GM23338 (cell line): Measurements from ENCODE around the gene CXXC5. TPM values are rescaled to one million over a fixed set of nuclear protein-coding genes. Genes with fewer than 3 reads are reported as not detected.

Experiments used
- ATAC-seq: fragments of 200-7000 bp; cut with Tn5 transposase; 3 replicates; pipeline ENCODE4 v1.9.1; 2020
- DNase-seq: peaks from one replicate; pipeline ENCODE4 v3.0.0-alpha.2; 2015; ENCODE audit warnings: low spot score
- H2AFZ ChIP-seq: fragments of 200-600 bp; sonication (generic); 2 replicates; pipeline ENCODE4 v1.8.0; 2016; ENCODE audit warnings: antibody characterized with exemption, mild to moderate bottlenecking, moderate library complexity
- H3F3A ChIP-seq: fragments of 200-600 bp; sonication (generic); replicated peaks from 2 replicates; pipeline ENCODE4 v1.8.0; 2017; ENCODE audit warnings: antibody characterized with exemption, mixed run types, low read depth
- H3K27ac ChIP-seq: fragments of 200-600 bp; sonication (generic); 2 replicates; pipeline ENCODE4 v1.6.1; 2016; ENCODE audit warnings: low read depth
- H3K27me3 ChIP-seq: fragments of 200-600 bp; sonication (generic); 2 replicates; pipeline ENCODE4 v1.8.0; 2016; ENCODE audit warnings: mild to moderate bottlenecking, mixed run types, moderate library complexity; ENCODE audit not compliant: insufficient read depth
- H3K36me3 ChIP-seq: fragments of 200-600 bp; sonication (generic); 2 replicates; pipeline ENCODE4 v1.8.0; 2016; ENCODE audit warnings: mild to moderate bottlenecking; ENCODE audit not compliant: insufficient read depth
- H3K4me1 ChIP-seq: fragments of 200-600 bp; sonication (generic); 2 replicates; pipeline ENCODE4 v1.8.0; 2016; ENCODE audit warnings: mild to moderate bottlenecking, moderate library complexity; ENCODE audit not compliant: insufficient read depth
- H3K4me2 ChIP-seq: fragments of 200-600 bp; sonication (generic); 2 replicates; pipeline ENCODE4 v1.7.1; 2017; ENCODE audit warnings: mixed run types
- H3K4me3 ChIP-seq: fragments of 200-600 bp; sonication (generic); 2 replicates; pipeline ENCODE4 v1.6.1; 2016; ENCODE audit warnings: mixed run types
- H3K79me2 ChIP-seq: fragments of 200-600 bp; sonication (generic); replicated peaks from 2 replicates; pipeline ENCODE4 v1.8.0; 2017; ENCODE audit warnings: mild to moderate bottlenecking; ENCODE audit not compliant: insufficient read depth
- H3K9me2 ChIP-seq: fragments of 200-600 bp; sonication (generic); 2 replicates; pipeline ENCODE4 v1.8.0; 2017; ENCODE audit not compliant: insufficient read depth
- H4K20me1 ChIP-seq: fragments of 200-600 bp; sonication (generic); replicated peaks from 2 replicates; pipeline ENCODE4 v1.8.0; 2017; ENCODE audit warnings: mild to moderate bottlenecking; ENCODE audit not compliant: insufficient read depth
- H3K27ac Mint-ChIP-seq: 2 replicates; pipeline ENCODE4 v1.8.0; 2020; ENCODE audit warnings: inconsistent platforms, mild to moderate bottlenecking, moderate library complexity, mixed read lengths
- H3K27me3 Mint-ChIP-seq: 3 replicates; pipeline ENCODE4 v1.8.0; 2022; ENCODE audit warnings: low read depth, mild to moderate bottlenecking, moderate library complexity, mixed read lengths, inconsistent platforms; ENCODE audit not compliant: insufficient read depth, poor library complexity
- H3K36me3 Mint-ChIP-seq: 3 replicates; pipeline ENCODE4 v1.8.0; 2021; ENCODE audit warnings: low read depth, mild to moderate bottlenecking, inconsistent platforms, moderate library complexity, mixed read lengths
- H3K4me1 Mint-ChIP-seq: 3 replicates; pipeline ENCODE4 v1.8.0; 2020; ENCODE audit warnings: mild to moderate bottlenecking, inconsistent platforms, mixed read lengths
- H3K4me3 Mint-ChIP-seq: 3 replicates; pipeline ENCODE4 v1.8.0; 2021; ENCODE audit warnings: moderate library complexity, mild to moderate bottlenecking, inconsistent platforms, mixed read lengths
- H3K9me3 Mint-ChIP-seq: 3 replicates; pipeline ENCODE4 v1.8.0; 2020; ENCODE audit warnings: moderate library complexity, mild to moderate bottlenecking, inconsistent platforms, mixed read lengths
- CREB1 ChIP-seq: fragments of 250-450 bp; sonication (Bioruptor Pico); IDR thresholded peaks from 2 replicates; pipeline ENCODE4 v1.5.0; 2020; ENCODE audit warnings: low read depth, mild to moderate bottlenecking, moderate library complexity
- CTCF ChIP-seq, 2 experiments: fragments of 200-600 bp in 1 of 2; sonication (generic) in 1 of 2; conservative IDR thresholded peaks; 2 replicates each; pipeline versions ENCODE4 v1.5.1 to v1.6.1; 2016 to 2017; ENCODE audit warnings: antibody characterized with exemption in 2 of 2, low read depth in 2 of 2, mild to moderate bottlenecking in 2 of 2, moderate library complexity in 1 of 2
- ETS1 ChIP-seq: IDR thresholded peaks from 2 replicates; pipeline ENCODE4 v1.6.1; 2016; ENCODE audit warnings: antibody characterized with exemption
- EZH2 ChIP-seq: fragments of 200-600 bp; sonication (generic); IDR thresholded peaks from one replicate; pipeline ENCODE4 v1.8.0; 2017; ENCODE audit warnings: antibody characterized with exemption, mild to moderate bottlenecking, low read depth; ENCODE audit not compliant: unreplicated experiment
- JUNB ChIP-seq: IDR thresholded peaks from one replicate; pipeline ENCODE4 v1.6.1; 2016; ENCODE audit warnings: antibody characterized with exemption; ENCODE audit not compliant: unreplicated experiment
- NANOG ChIP-seq: IDR thresholded peaks from 2 replicates; pipeline ENCODE4 v1.6.1; 2016; ENCODE audit warnings: antibody characterized with exemption, borderline replicate concordance
- POLR2AphosphoS5 ChIP-seq: IDR thresholded peaks from 2 replicates; pipeline ENCODE4 v1.6.1; 2016; ENCODE audit warnings: antibody characterized with exemption, low read depth
- REST ChIP-seq: IDR thresholded peaks from one replicate; pipeline ENCODE4 v1.6.1; 2018; ENCODE audit warnings: antibody characterized with exemption; ENCODE audit not compliant: unreplicated experiment
- ZNF331 ChIP-seq: fragments of 250-450 bp; sonication (Bioruptor Pico); IDR thresholded peaks from 2 replicates; pipeline ENCODE4 v1.5.0; 2020; ENCODE audit warnings: low read depth, mild to moderate bottlenecking, moderate library complexity
- ZNF462 ChIP-seq: fragments of 250-450 bp; sonication (Bioruptor Pico); IDR thresholded peaks from 2 replicates; pipeline ENCODE4 v1.5.0; 2020; ENCODE audit warnings: mild to moderate bottlenecking, moderate library complexity
- polyA plus RNA-seq: library from polyadenylated mRNA; unstranded; fragments of >200 nt; fragmentation: Nextera tagmentation; extraction: Ambion mirVana; gene quantifications from 2 replicates; pipeline ENCODE4 v1.2.1, GENCODE V29; 2016
- total RNA-seq: library from RNA; depleted of rRNA; stranded (reverse); fragments of >200 nt; shearing (Covaris generic); gene quantifications from 2 replicates; pipeline ENCODE4 v1.2.3, GENCODE V29; 2014

Gene CXXC5
- total and polyA plus RNA-seq, 2 experiments from 2014 or later, result 63.3 to 111 TPM

GRCh38 chr5:139633295-139634027 is 14.7 kb upstream of the CXXC5 start:
- Histone ChIP-seq H3K9me2 (no peaks in the 10 kb centered on the region), H3K4me3 (no peak overlapping the region), H3K4me1 (peaks cover 39% of the 10 kb centered on the region), H2AFZ (no peak overlapping the region), H3K27me3 (no peaks in the 10 kb centered on the region), H4K20me1 (peaks cover 15% of the 10 kb centered on the region), H3K36me3 (no peaks in the 10 kb centered on the region), H3K27ac (peak overlapping the region; percentile 50; the same call in 1 of the 2 replicates), H3F3A (peaks cover 68% of the 10 kb centered on the region), H3K79me2 (no peaks in the 10 kb centered on the region; the same call in 1 of the 2 replicates), H3K4me2 (peak overlapping the region; percentile 43; the same call in 1 of the 2 replicates)
- H3K4me1 Mint-ChIP-seq, result peaks cover 36% of the 10 kb centered on the region
- H3K4me3 Mint-ChIP-seq, result peak overlapping the region; percentile 3; the same call in 1 of the 3 replicates
- peaks cover 7% of the 10 kb centered on the region; the same call in 2 of the 3 replicates for H3K36me3 Mint-ChIP-seq
- ATAC-seq, result peak; percentile 37
- no peaks in the 10 kb centered on the region for H3K9me3 Mint-ChIP-seq
- no peak overlapping the region for H3K27ac Mint-ChIP-seq
- TF ChIP-seq REST (no peak), CREB1 (CRISPR knock-in tag) (peak; percentile 29; the same call in 1 of the 2 replicates), ZNF331 (CRISPR knock-in tag) (no peak), CTCF (conservative IDR thresholded peaks at IDR 0.05; ENCODE audit: low read depth in 2 of 2) (peak; percentile 97 to 100), JUNB (no peak), ZNF462 (no peak), ETS1 (no peak), EZH2 (no peak), NANOG (no peak), POLR2AphosphoS5 (peak; percentile 54)
- peak; percentile 82 for DNase-seq
- peaks cover 40% of the 10 kb centered on the region for H3K27me3 Mint-ChIP-seq
